ENCODE results near the gene ABCB9. TPM values are rescaled to one million over a fixed set of nuclear protein-coding genes. Genes with fewer than 3 reads are reported as not detected.

The ABCB9 gene
- polyA plus RNA-seq, 1 donor from 2014 or later = 19.7 TPM

GRCh38 chr12:123003257-123003656, 37.0 kb upstream of the ABCB9 start (continued):
- TF ChIP-seq EP300 (conservative IDR thresholded peaks at IDR 0.05; ENCODE audit: poor library complexity, severe bottlenecking) = no peak
- no peak for TF ChIP-seq RAD21 (conservative IDR thresholded peaks at IDR 0.05)

- H3K9ac ChIP-seq (ENCODE audit: low read length) = no peak overlapping the region
- H3K27me3 ChIP-seq (ENCODE audit: insufficient read depth, low read depth, low read length) = no peaks in the 10 kb centered on the region
- H4K20me1 ChIP-seq (ENCODE audit: insufficient read depth) = no peaks in the 10 kb centered on the region
- no peaks in the 10 kb centered on the region for H3K36me3 ChIP-seq (ENCODE audit: insufficient read depth, low read length)
- H3K9me3 ChIP-seq (ENCODE audit: low read length) = no peaks in the 10 kb centered on the region
- H3F3A ChIP-seq (ENCODE audit: insufficient read depth, low read length, poor library complexity, severe bottlenecking) = no peaks in the 10 kb centered on the region
- no peak overlapping the region for H2AFZ ChIP-seq (ENCODE audit: low read depth, low read length)
- H3K9me2 ChIP-seq (ENCODE audit: insufficient read depth, low read length) = no peaks in the 10 kb centered on the region
- no peak for TF ChIP-seq CTCF (IDR thresholded peaks at IDR 0.05; ENCODE audit: poor library complexity, severe bottlenecking)
- no peak for TF ChIP-seq POLR2AphosphoS5 (IDR thresholded peaks at IDR 0.05)
- TF ChIP-seq RAD21 (conservative IDR thresholded peaks at IDR 0.05) = no peak
- no peak for TF ChIP-seq EP300 (conservative IDR thresholded peaks at IDR 0.05; ENCODE audit: poor library complexity, severe bottlenecking)
- TF ChIP-seq REST (IDR thresholded peaks at IDR 0.05; ENCODE audit: borderline replicate concordance) = no peak
- no peak for TF ChIP-seq MXI1 (conservative IDR thresholded peaks at IDR 0.05; ENCODE audit: poor library complexity, severe bottlenecking)
- no peak for TF ChIP-seq TAF1 (IDR thresholded peaks at IDR 0.05; ENCODE audit: low read depth)
- TF ChIP-seq SMC3 (conservative IDR thresholded peaks at IDR 0.05; ENCODE audit: poor library complexity) = no peak
- H3K79me2 ChIP-seq (replicated peaks; ENCODE audit: insufficient read depth, low read length) = no peaks in the 10 kb centered on the region
- H3K4me3 ChIP-seq (ENCODE audit: low read length) = no peak overlapping the region
- H3K4me2 ChIP-seq (ENCODE audit: low read length) = no peak overlapping the region
- H3K27ac ChIP-seq (ENCODE audit: low read length) = no peak overlapping the region
Measured at GRCh38 chr12:123001464-123001863, 35.2 kb upstream of the ABCB9 start.

- Histone ChIP-seq H3K4me2 (ENCODE audit: low read length) (no peak overlapping the region), H3K9me3 (ENCODE audit: low read length) (no peaks in the 10 kb centered on the region), H2AFZ (ENCODE audit: low read depth, low read length) (no peak overlapping the region), H3F3A (ENCODE audit: insufficient read depth, low read length, poor library complexity, severe bottlenecking) (no peaks in the 10 kb centered on the region), H3K4me3 (ENCODE audit: low read length) (no peak overlapping the region), H3K36me3 (ENCODE audit: insufficient read depth, low read length) (no peaks in the 10 kb centered on the region), H3K27me3 (ENCODE audit: insufficient read depth, low read depth, low read length) (no peaks in the 10 kb centered on the region), H4K20me1 (ENCODE audit: insufficient read depth) (no peaks in the 10 kb centered on the region), H3K79me2 (replicated peaks; ENCODE audit: insufficient read depth, low read length) (no peaks in the 10 kb centered on the region), H3K27ac (ENCODE audit: low read length) (no peak overlapping the region), H3K9ac (ENCODE audit: low read length) (no peak overlapping the region), H3K9me2 (ENCODE audit: insufficient read depth, low read length) (no peaks in the 10 kb centered on the region)
- no peak for TF ChIP-seq POLR2AphosphoS5 (IDR thresholded peaks at IDR 0.05)
- no peak for TF ChIP-seq MXI1 (conservative IDR thresholded peaks at IDR 0.05; ENCODE audit: poor library complexity, severe bottlenecking)
- TF ChIP-seq RAD21 (conservative IDR thresholded peaks at IDR 0.05) = no peak
- no peak for TF ChIP-seq CTCF (IDR thresholded peaks at IDR 0.05; ENCODE audit: poor library complexity, severe bottlenecking)
- TF ChIP-seq EP300 (conservative IDR thresholded peaks at IDR 0.05; ENCODE audit: poor library complexity, severe bottlenecking) = no peak
- no peak for TF ChIP-seq SMC3 (conservative IDR thresholded peaks at IDR 0.05; ENCODE audit: poor library complexity)
Measured at GRCh38 chr12:123000578-123000977, 34.3 kb upstream of the ABCB9 start.
